Body of pancreas (tissue), 4 donors: ENCODE measurements around the gene SPATS2. TPM values are rescaled to one million over a fixed set of nuclear protein-coding genes. Genes with fewer than 3 reads are reported as not detected.

ENCODE experiments used
- ATAC-seq: fragments of 150-250 bp; one replicate; pipeline ENCODE4 v1.9.1; 2016
- DNase-seq, 4 donors: peaks; one replicate each; pipeline ENCODE4 v3.0.0-alpha.2; 2019
- H3K27ac ChIP-seq, 4 donors: fragments of 200-600 bp; sonication (generic); 1 replicate in 3 of 4; 2 replicates in 1 of 4; pipeline versions ENCODE4 v1.5.1 to v1.6.1; 2016 to 2019; ENCODE audit warnings: mild to moderate bottlenecking in 1 of 4, mixed read lengths in 1 of 4, moderate library complexity in 1 of 4
- H3K27me3 ChIP-seq, 2 donors: fragments of 200-600 bp; sonication (generic); one replicate each; pipeline ENCODE4 v1.6.0; 2016; ENCODE audit warnings: mild to moderate bottlenecking in 1 of 2
- H3K36me3 ChIP-seq, 2 donors: fragments of 200-600 bp; sonication (generic); replicated peaks in 1 of 2; 2 replicates each; pipeline ENCODE4 v1.5.1; 2016; ENCODE audit warnings: low read depth in 2 of 2; ENCODE audit not compliant: insufficient read depth in 1 of 2
- H3K4me1 ChIP-seq: fragments of 200-600 bp; sonication (generic); one replicate; pipeline ENCODE4 v1.6.0; 2016
- H3K4me3 ChIP-seq, 2 donors: fragments of 200-600 bp; sonication (generic); 1 replicate in 1 of 2; 2 replicates in 1 of 2; pipeline ENCODE4 v1.5.1; 2016 to 2019
- H3K9me3 ChIP-seq, 3 donors: fragments of 200-600 bp; sonication (generic); 1 replicate in 2 of 3; 2 replicates in 1 of 3; pipeline ENCODE4 v1.5.1; 2016
- CTCF ChIP-seq, 7 experiments: fragments of 450-650 bp in 4 of 7; fragments of 200-600 bp in 3 of 7; sonication (generic) in 3 of 7; IDR thresholded peaks; one replicate each; pipeline ENCODE4 v1.5.1; 2016 to 2019; ENCODE audit warnings: antibody characterized with exemption in 7 of 7
- POLR2A ChIP-seq, 3 donors: fragments of 450-650 bp; IDR thresholded peaks; one replicate each; pipeline ENCODE4 v1.6.1; 2016; ENCODE audit warnings: antibody characterized with exemption in 3 of 3, mild to moderate bottlenecking in 2 of 3
- WGBS, 2 donors: methylation state at CpG; one replicate each; pipeline ENCODE4 v1.1.5; 2017; 5-methylcytosine and 5-hydroxymethylcytosine counted together
- intact Hi-C: fragments of 100-400 bp; cut with DNase I; formaldehyde crosslinking; loops from one replicate; pipeline ENCODE4 v1.15.1; 2023
- total RNA-seq, 2 donors: library from RNA; depleted of rRNA; stranded (reverse); fragments of >200 nt; gene quantifications; one replicate each; pipeline ENCODE4 v1.1.0, GENCODE V29; 2016

SPATS2 gene
- total RNA-seq, 2 donors from 2014 or later = 10.9 to 17.5 TPM

GRCh38 chr12:49451468-49452259 is 84.4 kb downstream of the SPATS2 start:
- no peak for TF ChIP-seq POLR2A (IDR thresholded peaks at IDR 0.05)
- 54 to 76% methylated on average over 3 of the region's 3 CpGs for WGBS, 2 donors
- no peaks in the 10 kb centered on the region for H3K4me1 ChIP-seq
- no peak for DNase-seq
- H3K27me3 ChIP-seq = no peaks in the 10 kb centered on the region
- no peaks in the 10 kb centered on the region for H3K36me3 ChIP-seq
- no peaks in the 10 kb centered on the region for H3K9me3 ChIP-seq
- no peak for ATAC-seq
- H3K27ac ChIP-seq = no peak overlapping the region
- intact Hi-C loops = no loop called here
- no peak overlapping the region for H3K4me3 ChIP-seq

- H3K9me3 ChIP-seq = no peaks in the 10 kb centered on the region
- H3K4me3 ChIP-seq = no peak overlapping the region
- no peak for DNase-seq
- WGBS, 2 donors = 96 to 99% methylated on average over 6 of the region's 6 CpGs
- TF ChIP-seq POLR2A (IDR thresholded peaks at IDR 0.05) (no peak), CTCF (IDR thresholded peaks at IDR 0.05) (no peak)
- H3K27me3 ChIP-seq = no peaks in the 10 kb centered on the region
- no peak overlapping the region for H3K27ac ChIP-seq
- no peaks in the 10 kb centered on the region for H3K36me3 ChIP-seq
- no peak for ATAC-seq
- no peaks in the 10 kb centered on the region for H3K4me1 ChIP-seq
- intact Hi-C loops = no loop called here
Observed at GRCh38 chr12:49455501-49455900, 88.2 kb downstream of the SPATS2 start.

- intact Hi-C loops = no loop called here
- Histone ChIP-seq H3K4me3 (no peak overlapping the region), H3K4me1 (no peaks in the 10 kb centered on the region), H3K36me3 (no peaks in the 10 kb centered on the region), H3K27me3 (no peaks in the 10 kb centered on the region), H3K27ac (no peak overlapping the region), H3K9me3 (no peaks in the 10 kb centered on the region)
- TF ChIP-seq CTCF (IDR thresholded peaks at IDR 0.05) (no peak), POLR2A (IDR thresholded peaks at IDR 0.05) (no peak)
- 86 to 93% methylated on average over 2 of the region's 2 CpGs for WGBS, 2 donors
- no peak for DNase-seq
- ATAC-seq = no peak
Observed at GRCh38 chr12:49456131-49456679, 88.9 kb downstream of the SPATS2 start.

- no peak overlapping the region for H3K4me3 ChIP-seq
- DNase-seq (no peak), ATAC-seq (no peak)
- intact Hi-C loops = no loop called here
- WGBS, 2 donors = 90 to 96% methylated on average over 3 of the region's 3 CpGs
- no peak overlapping the region for H3K27ac ChIP-seq
- H3K9me3 ChIP-seq = no peaks in the 10 kb centered on the region
- no peaks in the 10 kb centered on the region for H3K27me3 ChIP-seq
- no peaks in the 10 kb centered on the region for H3K4me1 ChIP-seq
- TF ChIP-seq POLR2A (IDR thresholded peaks at IDR 0.05) = no peak
- TF ChIP-seq CTCF (IDR thresholded peaks at IDR 0.05) = no peak
- H3K36me3 ChIP-seq = no peaks in the 10 kb centered on the region
Observed at GRCh38 chr12:49458816-49459215, 91.6 kb downstream of the SPATS2 start.

- DNase-seq (no peak), ATAC-seq (no peak)
- Histone ChIP-seq H3K36me3 (no peaks in the 10 kb centered on the region), H3K27ac (no peak overlapping the region), H3K4me1 (no peaks in the 10 kb centered on the region), H3K27me3 (no peaks in the 10 kb centered on the region), H3K9me3 (no peaks in the 10 kb centered on the region), H3K4me3 (no peak overlapping the region)
- no peak for TF ChIP-seq CTCF (IDR thresholded peaks at IDR 0.05)
- TF ChIP-seq POLR2A (IDR thresholded peaks at IDR 0.05) = no peak
- intact Hi-C loops = no loop called here
- 43 to 45% methylated on average over 1 of the region's 1 CpG for WGBS, 2 donors
Observed at GRCh38 chr12:49461221-49461620, 94.0 kb downstream of the SPATS2 start.
